HG03039 (cell line): ENCODE data around the gene HEATR5B.
"Not testable (repeated sequence)": the region's sequence is repeated elsewhere in the genome, so short reads cannot be mapped to it uniquely, and the experiment has no call there.

Source experiments
- ATAC-seq: cut with Tn5 transposase; IDR thresholded peaks from one replicate; pipeline ENCODE4 v1.9.1; 2021; ENCODE audit warnings: mild to moderate bottlenecking, moderate library complexity; ENCODE audit not compliant: unreplicated experiment

HEATR5B gene

DNA sequence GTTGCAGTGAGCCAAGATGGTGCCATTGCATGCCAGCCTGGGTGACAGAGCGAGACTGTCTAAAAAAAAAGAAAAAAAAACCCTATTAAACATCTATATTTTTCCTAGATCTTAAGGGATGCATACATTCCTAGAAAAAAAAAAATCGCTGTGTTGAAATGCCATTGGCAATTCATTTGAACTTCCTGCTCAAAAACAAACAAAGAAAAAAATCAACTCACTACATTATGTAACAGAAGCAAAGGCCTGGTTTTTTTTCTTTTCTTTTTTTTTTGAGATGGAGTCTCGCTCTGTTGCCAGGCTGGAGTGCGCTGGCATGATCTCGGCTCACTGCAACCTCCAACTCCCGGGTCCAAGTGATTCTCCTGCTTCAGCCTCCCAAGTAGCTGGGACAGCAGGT lies 96.2 kb downstream of the HEATR5B start:
- no peak for ATAC-seq

DNA sequence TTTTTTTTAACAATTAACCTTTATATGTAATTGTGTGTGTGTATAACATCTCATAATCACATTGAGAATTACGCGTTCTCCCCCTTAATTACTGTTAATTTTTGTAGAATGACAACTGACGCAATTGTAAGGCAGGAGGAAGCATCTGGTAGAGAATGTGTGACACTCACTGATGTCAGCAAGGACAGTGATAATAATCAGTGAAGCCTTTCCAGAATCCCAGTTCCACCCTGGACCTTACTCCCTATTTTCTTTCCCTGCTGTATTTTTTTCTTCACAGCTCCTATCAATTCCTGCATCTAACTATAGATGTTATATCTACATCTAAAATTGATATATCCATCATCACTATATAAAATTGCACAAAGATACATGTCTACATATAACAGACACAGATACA lies 101.7 kb downstream of the HEATR5B start:
- no peak for ATAC-seq

GRCh38 chr2:36981911-36982310 lies 102.3 kb downstream of the HEATR5B start:
- ATAC-seq: no peak

DNA sequence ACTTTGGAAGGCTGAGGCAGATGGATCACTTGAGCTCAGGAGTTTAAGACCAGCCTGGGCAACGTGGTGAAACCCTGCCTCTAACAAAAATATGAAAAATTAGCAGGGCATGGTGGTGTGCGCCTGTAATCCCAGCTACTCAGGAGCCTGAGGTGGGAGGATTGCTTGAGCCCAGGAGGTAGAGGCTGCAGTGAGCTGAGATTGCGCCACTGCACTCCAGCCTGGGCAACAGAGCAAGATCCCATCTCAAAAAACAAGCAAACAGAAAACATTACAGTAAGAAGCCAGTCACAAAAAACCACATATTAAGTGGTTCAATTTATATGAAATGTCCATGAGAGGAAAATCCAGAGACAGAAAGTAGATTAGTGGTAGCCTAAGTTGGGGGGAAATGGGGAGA lies 105.2 kb downstream of the HEATR5B start:
- not testable (repeated sequence) for ATAC-seq

GRCh38 chr2:36976065-36976464 lies 108.1 kb downstream of the HEATR5B start:
- no peak for ATAC-seq

- ATAC-seq: no peak
Measured at GRCh38 chr2:36975306-36975705, 108.9 kb downstream of the HEATR5B start.

DNA sequence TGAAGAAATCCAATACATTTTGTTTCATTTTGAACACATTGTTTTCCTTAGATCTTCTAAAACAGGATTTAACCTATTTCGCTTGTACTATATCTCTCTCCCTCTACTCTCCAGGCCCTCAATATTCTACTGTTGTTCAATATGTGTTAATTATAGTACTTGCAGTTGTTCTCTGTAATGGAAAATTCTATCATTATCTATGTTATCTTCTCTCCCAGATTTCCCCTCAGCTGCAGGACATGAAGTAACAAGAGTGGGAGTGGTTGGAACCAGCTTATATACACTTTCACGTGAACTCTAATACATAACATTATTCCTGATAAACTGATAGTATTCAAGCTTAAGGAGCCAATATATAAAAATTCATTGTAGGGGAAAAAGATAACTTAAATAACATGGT lies 110.9 kb downstream of the HEATR5B start:
- ATAC-seq: no peak

- no peak for ATAC-seq
Measured at GRCh38 chr2:36971990-36972389, 112.2 kb downstream of the HEATR5B start.

DNA sequence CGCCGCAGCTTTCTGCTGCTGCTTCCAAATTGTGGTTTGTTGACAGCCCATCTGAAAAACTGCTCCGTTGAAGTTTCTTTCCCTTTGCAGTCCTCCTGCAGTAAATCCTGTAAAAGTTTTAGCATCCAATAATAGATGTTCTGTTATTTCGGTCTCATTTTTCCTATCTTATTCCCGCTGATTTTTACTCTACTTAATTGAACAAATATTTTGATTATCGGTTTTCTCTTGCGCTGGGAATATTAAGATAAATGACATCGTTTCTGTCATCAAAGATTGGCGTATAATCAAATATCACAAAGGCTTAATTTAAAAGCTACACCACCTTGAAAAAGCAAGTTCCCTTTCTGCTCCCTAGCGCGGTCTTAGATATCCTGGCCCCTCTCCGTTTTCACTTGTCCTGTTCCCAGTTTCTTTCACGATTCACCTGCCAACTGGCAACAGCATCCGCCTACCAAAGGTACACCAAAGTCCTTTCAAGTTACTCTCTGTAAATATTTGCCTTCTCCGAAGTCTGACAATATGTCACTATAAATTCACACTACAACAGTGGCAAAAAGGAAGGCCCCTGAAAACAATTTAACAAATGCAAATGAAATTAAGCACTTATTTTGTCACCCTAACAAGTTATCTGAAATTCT lies 116.8 kb downstream of the HEATR5B start:
- no peak for ATAC-seq

DNA sequence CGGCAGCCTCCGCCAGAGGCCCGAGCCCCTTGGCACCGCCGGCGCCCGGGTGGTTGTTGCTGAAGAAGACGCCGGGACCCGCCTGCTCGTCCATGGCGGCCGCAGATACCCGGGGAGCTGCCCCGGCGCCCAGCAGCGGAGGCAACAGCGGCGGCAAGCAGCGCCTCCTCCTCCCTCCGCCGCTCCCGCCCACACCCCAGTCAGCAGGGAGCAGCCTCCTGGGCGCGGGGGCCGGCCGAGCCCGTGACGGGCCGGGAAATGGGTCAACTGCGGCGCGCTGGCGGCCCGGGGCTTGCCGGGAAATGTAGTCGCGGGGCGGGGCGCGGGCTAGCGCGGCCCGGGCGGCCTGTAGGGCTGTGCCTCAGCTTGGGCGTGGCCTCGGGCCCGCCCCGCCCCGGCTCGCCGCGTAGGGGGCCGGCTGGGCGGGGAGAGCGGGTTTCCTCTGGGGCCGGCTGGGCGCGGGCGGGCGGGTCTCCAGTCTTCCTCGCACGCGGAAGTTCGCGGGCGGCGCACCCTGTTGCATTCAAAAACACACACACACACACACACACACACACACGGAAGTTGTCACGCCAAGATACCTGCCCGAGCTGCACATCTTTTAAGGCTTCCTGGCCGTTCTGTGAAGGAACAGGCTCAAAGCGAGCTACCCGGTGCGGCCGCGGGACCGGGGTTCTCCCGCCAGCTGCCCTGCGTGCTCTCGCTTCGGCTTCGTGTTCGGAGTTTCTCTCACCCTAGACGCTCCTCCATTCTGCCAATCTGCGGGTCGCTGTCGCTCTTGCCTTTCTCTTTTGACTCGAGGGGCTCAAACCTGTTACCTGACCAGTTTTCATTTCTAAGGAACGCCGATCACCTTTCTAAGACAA lies 117.6 kb downstream of the HEATR5B start, which contains the start of gene STRN:
TSS of gene STRN (minus strand) at position 167 of the 866 bp plus-strand sequence. CDS start at position 94, 73 bp downstream.
- peak; percentile 97 for ATAC-seq

GRCh38 chr2:36965751-36966369 lies 118.3 kb downstream of the HEATR5B start:
- ATAC-seq: peak; percentile 28

GRCh38 chr2:36965206-36965605 lies 119.0 kb downstream of the HEATR5B start:
- no peak for ATAC-seq

- ATAC-seq: no peak
Measured at GRCh38 chr2:36964496-36965058, 119.6 kb downstream of the HEATR5B start.

DNA sequence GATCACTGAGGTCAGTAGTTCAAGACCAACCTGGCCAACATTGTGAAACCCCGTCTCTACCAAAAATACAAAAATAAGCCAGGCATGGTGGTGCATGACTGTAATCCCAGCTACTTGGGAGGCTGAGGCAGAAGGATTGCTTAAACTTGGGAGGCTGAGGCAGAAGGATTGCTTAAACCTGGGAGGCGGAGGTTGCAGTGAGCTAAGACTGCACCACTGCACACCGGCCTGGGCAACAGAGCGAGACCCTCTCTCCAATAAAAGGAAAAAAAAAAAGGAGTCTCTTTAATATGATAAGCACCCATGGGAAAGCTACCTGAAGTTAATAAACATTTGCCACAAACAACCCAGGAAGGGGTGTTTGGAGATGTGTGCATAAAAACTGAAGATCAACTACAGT lies 120.4 kb downstream of the HEATR5B start:
- no peak for ATAC-seq

DNA sequence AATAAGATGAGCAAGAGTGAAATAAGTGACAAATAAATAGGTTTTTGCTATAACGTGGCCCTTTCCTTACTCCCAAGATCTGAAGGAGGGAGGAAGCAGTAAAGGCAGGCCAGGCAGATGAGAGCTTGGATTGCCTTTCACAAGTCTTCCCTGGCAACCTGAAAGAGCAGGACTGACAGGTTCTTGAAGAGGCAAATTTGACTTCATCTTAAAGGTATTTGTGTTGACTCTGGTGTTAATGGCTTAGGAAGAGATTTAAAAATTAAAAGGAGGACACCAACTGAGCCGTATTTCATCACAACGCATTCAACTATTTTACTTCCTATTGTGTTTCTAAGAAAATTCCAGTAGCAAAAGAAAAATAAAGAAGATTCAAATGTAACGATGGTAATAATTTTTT lies 121.1 kb downstream of the HEATR5B start:
- ATAC-seq: no peak

DNA sequence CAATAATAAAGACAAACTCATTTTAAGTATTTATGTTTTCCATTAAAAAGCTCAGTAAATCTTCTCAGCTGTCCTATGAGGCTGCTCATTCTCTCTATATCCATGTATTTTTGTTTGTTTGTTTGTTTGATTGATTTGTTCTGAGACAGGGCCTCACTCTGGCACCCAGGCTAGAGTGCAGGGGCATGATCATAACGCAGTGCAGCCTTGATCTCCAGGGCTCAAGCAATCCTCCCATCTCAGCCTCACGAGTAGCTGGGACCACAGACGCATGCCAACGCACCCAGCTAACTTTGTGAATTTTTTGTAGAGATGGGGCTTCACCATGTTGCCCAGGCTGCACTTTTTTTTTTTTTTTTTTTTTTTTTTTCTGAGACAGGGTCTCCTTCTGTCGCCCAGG lies 123.4 kb downstream of the HEATR5B start:
- no peak for ATAC-seq

GRCh38 chr2:36960005-36960675 lies 124.0 kb downstream of the HEATR5B start:
- no peak for ATAC-seq

- ATAC-seq: no peak
Measured at GRCh38 chr2:36954977-36955607, 129.1 kb downstream of the HEATR5B start.

GRCh38 chr2:36952748-36953197 lies 131.4 kb downstream of the HEATR5B start:
- ATAC-seq: no peak

- no peak for ATAC-seq
Measured at GRCh38 chr2:36951574-36951973, 132.6 kb downstream of the HEATR5B start.
